ENCODE data around the gene MYBPC1. TPM values are rescaled to one million over a fixed set of nuclear protein-coding genes. Genes with fewer than 3 reads are reported as not detected.
"Not testable (repeated sequence)": the region's sequence is repeated elsewhere in the genome, so short reads cannot be mapped to it uniquely, and the experiment has no call there.

Gene MYBPC1
- total and polyA plus RNA-seq, 2 of the 13 experiments (the other 11 are each of a cell fraction or from before 2014, with no cell fraction given), result 0.31 to 0.53 TPM

GRCh38 chr12:101681627-101682026 is 86.9 kb downstream of the MYBPC1 start:
- 93% methylated on average over 6 of the region's 6 CpGs for WGBS (ENCODE audit: low lambda C conversion rate)
- H3K4me1 ChIP-seq (ENCODE audit: insufficient read depth, low read length), result peaks cover 23% of the 10 kb centered on the region
- in situ Hi-C loops (cut with HindIII; ENCODE audit: extremely low pct_ligation_motif_present, low pct_unique_long_range_greater_than_20kb); H3K9me3 ChIP-seq (ENCODE audit: low read length); H4K20me1 ChIP-seq (ENCODE audit: insufficient read depth, low read length); H3K27ac ChIP-seq (ENCODE audit: extremely low read length, insufficient read depth, low read length); H3K4me3 ChIP-seq (replicated peaks in 1 of 3; ENCODE audit: insufficient read depth in 1 of 3, low read depth in 2 of 3, low read length in 3 of 3); BruUV-seq (replicated peaks); H3K79me2 ChIP-seq (ENCODE audit: insufficient read depth, low read length); H3K36me3 ChIP-seq (replicated peaks in 1 of 2; ENCODE audit: control insufficient read depth in 1 of 2, insufficient read depth in 2 of 2, low read length in 2 of 2); H3K27me3 ChIP-seq (ENCODE audit: control insufficient read depth in 1 of 2, insufficient read depth in 2 of 2, low read length in 2 of 2); intact Hi-C loops (cut with micrococcal nuclease; ENCODE audit: unreplicated experiment); CTCF ChIA-PET (ENCODE audit: low intra/inter-chr PET ratio, low total read pairs); H2AFZ ChIP-seq (ENCODE audit: low read length); FAIRE-seq; ATAC-seq; H3K4me2 ChIP-seq (ENCODE audit: low read depth, low read length); H3K9ac ChIP-seq (ENCODE audit: insufficient read depth, low read depth, low read length); DNase-seq (ENCODE audit: low spot score): not testable (repeated sequence)
- POLR2A ChIA-PET, result interaction anchor here (1.1 kb wide), 1 partner anchor 16 kb away, joined by 4 read pairs; the partner anchor contains the start of gene CHPT1

DNA sequence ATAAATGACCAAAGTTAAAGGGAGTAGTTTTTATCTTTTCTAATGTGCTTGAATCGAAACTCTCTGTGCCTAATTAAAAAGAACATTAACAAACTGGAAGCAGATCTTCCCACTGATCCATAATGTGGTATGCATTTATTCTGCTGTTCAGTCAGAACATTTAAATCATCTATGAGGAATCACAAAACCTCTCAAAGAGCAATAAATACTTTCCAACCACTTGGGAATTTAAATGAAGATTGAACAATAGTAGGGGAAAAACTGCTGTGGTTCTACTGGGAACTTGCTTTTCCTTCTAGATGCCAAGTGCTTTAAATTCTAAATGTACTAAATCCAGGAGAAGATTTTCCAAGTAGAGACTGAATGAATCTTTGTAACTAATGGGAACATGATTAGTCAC is 90.3 kb downstream of the MYBPC1 start:
- ATAC-seq, result no peak
- Histone ChIP-seq H3K27ac (ENCODE audit: extremely low read length, insufficient read depth, low read length) (no peak overlapping the region), H4K20me1 (ENCODE audit: insufficient read depth, low read length) (no peaks in the 10 kb centered on the region), H3K4me1 (ENCODE audit: insufficient read depth, low read length) (peaks cover 11% of the 10 kb centered on the region), H2AFZ (ENCODE audit: low read length) (no peak overlapping the region), H3K27me3 (ENCODE audit: control insufficient read depth in 1 of 2, insufficient read depth in 2 of 2, low read length in 2 of 2) (no peaks in the 10 kb centered on the region), H3K9ac (ENCODE audit: insufficient read depth, low read depth, low read length) (no peak overlapping the region), H3K4me3 (replicated peaks in 1 of 3; ENCODE audit: insufficient read depth in 1 of 3, low read depth in 2 of 3, low read length in 3 of 3) (no peak overlapping the region), H3K9me3 (ENCODE audit: low read length) (no peaks in the 10 kb centered on the region), H3K4me2 (ENCODE audit: low read depth, low read length) (no peak overlapping the region), H3K36me3 (replicated peaks in 1 of 2; ENCODE audit: control insufficient read depth in 1 of 2, insufficient read depth in 2 of 2, low read length in 2 of 2) (no peaks in the 10 kb centered on the region), H3K79me2 (ENCODE audit: insufficient read depth, low read length) (no peaks in the 10 kb centered on the region)
- FAIRE-seq, result no peak
- ChIA-PET POLR2A (no interaction called here), CTCF (ENCODE audit: low intra/inter-chr PET ratio, low total read pairs) (no interaction called here)
- no peak for DNase-seq (ENCODE audit: low spot score)
- in situ Hi-C loops (cut with HindIII; ENCODE audit: extremely low pct_ligation_motif_present, low pct_unique_long_range_greater_than_20kb) (no loop called here), intact Hi-C loops (cut with micrococcal nuclease; ENCODE audit: unreplicated experiment) (no loop called here)
- WGBS (ENCODE audit: low lambda C conversion rate), result 81% methylated on average over 1 of the region's 1 CpG
- BruUV-seq (replicated peaks), result no TSS peak
- TF ChIP-seq KIAA2018 (CRISPR knock-in tag; IDR thresholded peaks at IDR 0.05; ENCODE audit: borderline replicate concordance) (no peak), ZFP41 (CRISPR knock-in tag; IDR thresholded peaks at IDR 0.05; ENCODE audit: borderline replicate concordance) (no peak), SAFB2 (CRISPR knock-in tag; IDR thresholded peaks at IDR 0.05; ENCODE audit: borderline replicate concordance, low read depth) (no peak), KDM5B (CRISPR knock-in tag; IDR thresholded peaks at IDR 0.05; ENCODE audit: borderline replicate concordance) (no peak), GMEB1 (CRISPR knock-in tag; IDR thresholded peaks at IDR 0.05; ENCODE audit: borderline replicate concordance) (no peak)
